Lower leg skin (tissue), 4 donors: ENCODE data around the gene IL1RN. TPM values are rescaled to one million over a fixed set of nuclear protein-coding genes. Genes with fewer than 3 reads are reported as not detected.

Experiments
- DNase-seq, 2 donors: peaks; one replicate each; pipeline ENCODE4 v3.0.0-alpha.2; 2019; ENCODE audit warnings: low spot score in 2 of 2
- H3K4me3 ChIP-seq: fragments of 200-600 bp; sonication (generic); 2 replicates; pipeline ENCODE4 v1.5.1; 2017; ENCODE audit warnings: mild to moderate bottlenecking, low read depth; ENCODE audit not compliant: poor library complexity, severe bottlenecking
- POLR2A ChIP-seq, 2 donors: fragments of 450-650 bp; IDR thresholded peaks; one replicate each; pipeline ENCODE4 v1.6.1; 2016 to 2017; ENCODE audit warnings: antibody characterized with exemption in 2 of 2, mild to moderate bottlenecking in 1 of 2, moderate library complexity in 1 of 2
- WGBS, 2 donors: methylation state at CpG; one replicate each; pipeline ENCODE4 v1.1.5; 2018; 5-methylcytosine and 5-hydroxymethylcytosine counted together
- intact Hi-C: fragments of 100-400 bp; cut with DNase I; formaldehyde crosslinking; loops from one replicate; pipeline ENCODE4 v1.15.0; 2023; ENCODE audit warnings: low total_unique reads
- total RNA-seq, 4 donors: library from RNA; depleted of rRNA; stranded (reverse); fragments of >200 nt; gene quantifications; one replicate each; pipeline ENCODE4 v1.1.0, GENCODE V29; 2016
- TF ChIP-seq, protein P1 (sequence below), 3 donors: fragments of 450-650 bp; IDR thresholded peaks; one replicate each; pipeline ENCODE4 v1.5.1; 2016; ENCODE audit warnings: antibody characterized with exemption in 3 of 3, mild to moderate bottlenecking in 3 of 3, moderate library complexity in 2 of 3

Gene IL1RN
- total RNA-seq, 4 donors from 2014 or later = 120 to 178 (median 132) TPM

DNA sequence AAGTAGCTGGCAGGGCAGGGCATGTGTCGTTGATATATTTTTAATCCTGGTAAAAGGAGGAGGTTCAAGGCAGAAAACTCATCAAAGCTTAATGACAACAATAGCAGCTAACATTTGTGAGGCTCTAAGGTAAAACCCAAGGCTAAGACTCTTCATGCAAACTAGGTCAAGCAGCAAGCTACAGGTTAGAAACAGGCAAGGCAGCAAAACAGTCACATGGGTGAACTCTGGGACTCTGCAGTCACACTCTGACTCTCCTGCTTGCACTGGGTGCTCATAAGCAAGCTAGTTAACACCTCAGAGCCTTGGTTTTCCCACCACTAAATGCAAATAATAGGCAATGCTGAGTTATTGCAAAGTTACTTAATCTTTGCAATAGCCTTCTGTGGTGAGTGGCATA is 7.9 kb downstream of the IL1RN start:
- WGBS, 2 donors = 74 to 94% methylated on average over 1 of the region's 1 CpG
- DNase-seq = no peak
- TF ChIP-seq, protein P1, sequence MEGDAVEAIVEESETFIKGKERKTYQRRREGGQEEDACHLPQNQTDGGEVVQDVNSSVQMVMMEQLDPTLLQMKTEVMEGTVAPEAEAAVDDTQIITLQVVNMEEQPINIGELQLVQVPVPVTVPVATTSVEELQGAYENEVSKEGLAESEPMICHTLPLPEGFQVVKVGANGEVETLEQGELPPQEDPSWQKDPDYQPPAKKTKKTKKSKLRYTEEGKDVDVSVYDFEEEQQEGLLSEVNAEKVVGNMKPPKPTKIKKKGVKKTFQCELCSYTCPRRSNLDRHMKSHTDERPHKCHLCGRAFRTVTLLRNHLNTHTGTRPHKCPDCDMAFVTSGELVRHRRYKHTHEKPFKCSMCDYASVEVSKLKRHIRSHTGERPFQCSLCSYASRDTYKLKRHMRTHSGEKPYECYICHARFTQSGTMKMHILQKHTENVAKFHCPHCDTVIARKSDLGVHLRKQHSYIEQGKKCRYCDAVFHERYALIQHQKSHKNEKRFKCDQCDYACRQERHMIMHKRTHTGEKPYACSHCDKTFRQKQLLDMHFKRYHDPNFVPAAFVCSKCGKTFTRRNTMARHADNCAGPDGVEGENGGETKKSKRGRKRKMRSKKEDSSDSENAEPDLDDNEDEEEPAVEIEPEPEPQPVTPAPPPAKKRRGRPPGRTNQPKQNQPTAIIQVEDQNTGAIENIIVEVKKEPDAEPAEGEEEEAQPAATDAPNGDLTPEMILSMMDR (IDR thresholded peaks at IDR 0.05) = no peak
- no peak for TF ChIP-seq POLR2A (IDR thresholded peaks at IDR 0.05)
- intact Hi-C loops = loop anchor here (5.0 kb wide), 1 partner anchor 62 kb away; no protein-coding TSS in a partner anchor
- H3K4me3 ChIP-seq = no peak overlapping the region

DNA sequence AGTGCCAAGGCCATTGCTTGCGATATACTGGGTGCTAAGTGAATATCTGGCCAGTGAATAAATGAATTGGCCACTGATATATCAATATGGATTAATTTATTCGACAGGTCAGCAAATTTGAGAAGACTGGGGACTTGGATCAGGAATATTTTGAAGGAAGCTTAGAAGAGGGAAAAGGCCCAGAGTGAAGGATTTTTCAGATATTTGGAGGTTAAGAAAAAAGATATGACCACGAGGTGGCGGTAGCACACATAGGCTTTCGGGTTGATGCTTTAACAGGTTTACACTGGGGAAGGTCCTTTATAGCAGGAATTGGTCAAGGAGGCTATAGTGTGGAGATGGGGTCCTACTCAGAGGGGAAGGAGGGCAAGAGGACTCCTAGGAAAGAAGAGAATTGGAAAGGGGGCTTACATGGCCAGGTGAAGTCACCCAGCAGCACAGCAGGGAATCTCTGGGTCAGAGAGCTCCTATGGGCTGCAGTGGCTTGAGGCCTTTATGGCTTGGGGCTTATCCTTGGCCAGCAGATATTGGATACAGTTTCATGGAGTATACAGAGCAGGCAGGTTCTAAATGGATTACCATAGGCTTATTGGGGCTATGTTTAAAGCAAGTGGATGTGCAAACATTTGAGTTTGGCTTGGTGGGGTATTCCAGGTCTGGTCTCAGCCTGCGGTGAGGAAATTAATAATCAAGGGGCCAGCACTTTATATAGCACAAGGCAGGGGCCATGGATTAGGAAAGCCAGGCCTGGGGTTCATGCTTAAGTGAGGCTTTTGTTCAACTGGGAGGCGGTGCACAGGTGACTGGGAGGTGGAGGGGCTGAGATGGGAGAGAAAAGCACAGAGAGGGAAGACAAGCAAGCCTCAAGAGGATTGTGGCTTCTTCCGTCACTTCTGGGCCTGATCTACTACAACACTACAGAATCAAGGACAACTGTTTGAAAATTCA is 9.7 kb downstream of the IL1RN start:
- TF ChIP-seq, protein P1 (IDR thresholded peaks at IDR 0.05) = peak in 1 of 3 donors; percentile 47
- no peak for TF ChIP-seq POLR2A (IDR thresholded peaks at IDR 0.05)
- DNase-seq = no peak
- no peak overlapping the region for H3K4me3 ChIP-seq
- intact Hi-C loops = loop anchor here (5.0 kb wide), 1 partner anchor 60 kb away; no protein-coding TSS in a partner anchor
- WGBS, 2 donors = 49 to 50% methylated on average over 8 of the region's 8 CpGs

DNA sequence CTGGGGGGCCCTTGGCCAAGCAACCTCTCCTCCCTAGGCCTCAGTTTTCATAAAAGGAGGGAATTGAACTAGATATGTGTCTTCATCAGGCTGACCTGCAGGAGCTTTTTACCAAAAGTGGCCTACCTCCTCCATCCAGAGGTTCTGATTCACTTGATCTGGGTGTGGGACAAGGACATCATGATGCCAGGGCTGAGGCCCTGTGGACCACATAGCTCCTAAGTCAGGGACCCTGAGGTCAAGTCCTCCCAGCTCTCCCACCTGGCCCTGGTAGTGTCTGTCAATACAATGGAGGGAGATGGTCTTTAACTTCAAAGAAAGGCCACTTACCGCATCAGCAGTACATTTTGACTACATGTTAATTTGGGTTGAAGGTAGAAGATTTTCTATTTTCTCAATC is 10.4 kb downstream of the IL1RN start:
- DNase-seq = no peak

DNA sequence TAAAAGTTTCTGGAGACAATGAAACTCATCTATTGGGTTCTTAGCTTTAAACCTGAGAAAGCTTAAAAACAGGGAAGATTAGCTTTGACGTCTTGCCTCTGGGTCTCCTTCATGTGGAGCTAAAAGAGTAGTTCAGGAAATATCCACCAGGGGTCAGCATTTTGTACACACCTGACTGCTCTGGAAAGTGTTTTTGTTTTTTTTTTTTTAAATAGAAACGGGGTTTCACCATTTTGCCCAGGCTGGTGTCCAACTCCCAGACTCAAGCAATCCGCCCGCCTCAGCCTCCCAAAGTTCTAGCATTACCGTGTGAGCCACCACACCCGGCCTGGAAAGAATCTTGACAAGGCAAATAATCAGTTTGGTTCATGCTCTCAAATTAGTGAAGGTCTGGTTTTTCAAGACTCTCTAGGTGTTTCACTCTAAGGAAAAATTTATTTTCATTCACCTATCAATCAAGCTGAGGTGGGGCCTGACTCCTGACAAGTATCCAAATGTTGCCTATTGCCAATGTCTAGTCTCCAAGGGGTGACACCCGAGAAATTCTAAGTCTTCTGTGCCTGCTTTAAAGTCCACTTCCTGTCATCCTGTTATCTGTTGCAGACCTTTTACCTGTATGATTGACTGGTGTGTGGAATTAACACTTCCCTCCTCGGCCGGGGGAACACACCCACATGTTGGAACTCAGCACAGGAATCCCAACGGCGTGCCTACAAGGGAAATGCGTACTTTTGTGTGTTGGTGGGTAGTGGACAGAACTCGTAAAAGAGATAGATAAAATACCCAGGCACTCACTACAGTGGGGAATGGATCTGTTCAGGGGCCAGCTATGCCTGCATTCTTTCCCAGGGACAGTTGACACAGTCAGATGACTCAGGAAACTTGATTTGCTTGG is 11.3 kb downstream of the IL1RN start:
- no peak overlapping the region for H3K4me3 ChIP-seq
- WGBS, 2 donors = 20 to 25% methylated on average over 13 of the region's 13 CpGs
- DNase-seq = peak in 1 of 2 donors; percentile 53
- intact Hi-C loops = loop anchor here (5.0 kb wide), 1 partner anchor 59 kb away; no protein-coding TSS in a partner anchor
- TF ChIP-seq, protein P1 (IDR thresholded peaks at IDR 0.05) = no peak
- no peak for TF ChIP-seq POLR2A (IDR thresholded peaks at IDR 0.05)

More for the DNA sequence above, 10.4 kb downstream of the IL1RN start:
- H3K4me3 ChIP-seq = no peak overlapping the region
- 94 to 100% methylated on average over 1 of the region's 1 CpG for WGBS, 2 donors
- intact Hi-C loops = loop anchor here (5.0 kb wide), 1 partner anchor 59 kb away; no protein-coding TSS in a partner anchor
- no peak for TF ChIP-seq POLR2A (IDR thresholded peaks at IDR 0.05)
- TF ChIP-seq, protein P1 (IDR thresholded peaks at IDR 0.05) = no peak

DNA sequence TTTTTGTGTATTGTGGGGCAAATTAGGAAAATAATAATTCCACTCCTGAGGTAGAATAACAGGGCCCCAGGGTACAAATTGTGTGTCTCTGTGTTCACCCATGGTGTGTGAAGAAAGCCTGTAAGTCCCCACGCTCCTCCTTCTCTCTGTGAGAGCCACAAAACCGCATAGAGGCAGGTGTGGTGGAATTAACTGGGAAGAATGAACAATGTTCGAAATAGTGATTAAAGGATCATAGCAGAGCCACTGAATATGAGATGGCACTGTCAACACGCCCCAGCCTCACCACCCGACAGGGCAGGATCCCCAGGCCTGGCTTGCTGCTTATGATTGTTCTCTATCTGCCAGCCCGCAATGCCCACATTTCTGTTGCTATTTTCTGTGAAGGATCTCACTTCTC is 14.1 kb downstream of the IL1RN start:
- intact Hi-C loops = no loop called here
- TF ChIP-seq, protein P1 (IDR thresholded peaks at IDR 0.05) = no peak
- TF ChIP-seq POLR2A (IDR thresholded peaks at IDR 0.05) = no peak
- WGBS, 2 donors = 88 to 89% methylated on average over 6 of the region's 6 CpGs
- H3K4me3 ChIP-seq = no peak overlapping the region
- DNase-seq = no peak
